Measurements from ENCODE around the gene C20orf204.

Gene C20orf204

DNA sequence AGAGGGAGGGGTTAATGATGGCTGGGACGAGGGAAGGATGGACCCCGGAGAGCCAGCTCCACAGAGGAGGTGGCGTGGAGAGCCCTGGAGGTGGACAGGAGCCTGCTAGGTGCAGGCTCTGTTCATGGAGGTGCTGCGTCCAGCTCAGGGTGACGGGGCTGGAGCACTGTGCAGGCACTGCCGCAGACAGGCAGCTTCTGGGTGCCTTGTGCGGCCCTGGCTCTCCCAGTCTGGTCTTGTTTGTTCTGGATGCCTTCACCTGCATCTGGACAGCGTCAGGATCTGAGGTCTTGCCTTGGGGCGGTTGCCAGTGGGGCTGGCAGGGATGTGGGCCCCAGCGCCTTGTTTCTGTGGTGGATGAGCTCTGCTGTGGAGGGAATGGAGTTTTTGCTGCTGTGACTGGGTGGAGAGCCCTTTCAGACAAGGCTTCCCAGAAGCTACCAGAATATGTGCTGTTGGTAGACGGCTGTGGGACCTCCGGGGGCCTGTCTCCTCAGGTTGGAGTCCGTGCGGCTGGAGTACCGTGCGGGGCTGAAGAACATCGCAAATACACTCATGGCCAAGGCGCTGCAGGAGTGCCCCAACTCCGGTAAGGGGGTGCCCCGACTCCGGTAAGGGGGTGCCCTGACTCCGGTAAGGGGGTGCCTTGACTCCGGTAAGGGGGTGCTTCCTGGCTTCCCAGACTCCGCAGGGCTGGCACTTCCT, 7.8 kb upstream of the C20orf204 start:
- no peak for DNase-seq

DNA sequence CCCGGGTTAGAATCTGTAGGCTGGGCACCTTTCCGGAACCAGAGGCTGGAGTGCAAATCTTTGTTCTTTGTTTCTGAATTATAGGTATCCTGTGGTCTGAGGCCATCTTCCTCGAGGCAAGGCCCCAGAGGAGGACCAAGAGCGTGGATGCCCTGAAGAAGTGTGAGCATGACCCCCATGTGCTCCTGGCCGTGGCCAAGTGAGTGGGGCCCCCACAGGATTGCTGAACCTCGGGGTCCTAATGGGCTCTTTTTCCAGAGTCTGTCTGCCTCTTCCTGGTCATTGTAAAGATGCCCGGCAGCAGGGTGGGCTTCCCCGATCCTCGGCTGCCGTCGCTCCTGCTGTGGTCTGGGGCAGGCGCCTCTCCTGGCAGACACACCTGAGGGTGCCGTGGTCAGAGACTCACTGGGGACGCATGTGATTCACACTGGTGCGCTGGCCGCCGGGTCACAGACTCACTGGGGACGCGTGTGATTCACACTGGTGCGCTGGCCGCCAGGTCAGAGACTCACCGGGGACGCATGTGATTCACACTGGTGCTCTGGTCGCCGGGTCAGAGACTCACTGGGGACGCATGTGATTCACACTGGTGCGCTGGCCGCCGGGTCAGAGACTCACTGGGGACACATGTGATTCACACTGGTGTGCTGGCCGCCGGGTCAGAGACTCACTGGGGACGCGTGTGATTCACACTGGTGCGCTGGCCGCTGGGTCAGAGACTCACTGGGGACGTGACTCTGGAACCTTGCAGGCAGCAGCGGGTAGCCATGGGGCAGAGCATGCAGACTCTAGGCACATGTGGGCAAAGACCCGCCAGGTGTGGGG, 6.5 kb upstream of the C20orf204 start:
- DNase-seq, result no peak

DNA sequence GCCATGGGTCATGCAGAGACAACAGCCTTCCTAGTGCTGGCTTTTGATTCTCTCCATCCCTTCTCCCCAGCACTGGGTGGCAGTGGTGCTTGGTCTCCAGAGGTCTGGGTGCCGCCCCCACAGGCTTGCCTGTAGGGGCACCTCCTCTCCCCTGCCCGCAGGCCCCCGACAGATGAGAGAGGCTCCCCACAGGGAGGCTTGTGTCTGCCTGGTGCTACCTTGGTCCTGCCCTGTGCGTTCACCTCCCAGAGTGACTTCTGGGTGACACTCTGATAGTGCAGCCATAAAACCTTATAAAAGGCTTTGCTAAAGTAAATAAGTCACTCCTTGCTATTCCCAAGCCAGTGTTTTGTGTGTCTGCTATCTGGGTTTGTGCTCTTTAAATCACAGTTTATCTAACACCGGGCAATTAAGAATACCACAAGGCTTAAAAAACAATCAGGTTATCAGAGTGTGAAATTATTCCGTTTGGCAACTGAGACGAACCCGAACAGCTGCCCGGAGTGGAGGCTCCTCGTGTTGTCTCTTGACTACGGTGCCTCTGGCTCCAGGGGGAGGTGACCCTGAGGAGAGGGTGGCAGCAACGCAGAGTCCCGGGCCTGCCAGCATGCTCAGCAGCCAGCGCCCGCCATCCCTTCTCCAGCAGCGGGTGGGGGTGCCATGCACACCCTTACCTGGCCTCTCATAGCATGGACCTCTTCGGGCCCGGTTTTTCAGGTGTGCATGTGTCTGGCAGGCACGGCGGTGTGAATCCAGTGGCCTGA, 5.4 kb upstream of the C20orf204 start:
- DNase-seq, result no peak

DNA sequence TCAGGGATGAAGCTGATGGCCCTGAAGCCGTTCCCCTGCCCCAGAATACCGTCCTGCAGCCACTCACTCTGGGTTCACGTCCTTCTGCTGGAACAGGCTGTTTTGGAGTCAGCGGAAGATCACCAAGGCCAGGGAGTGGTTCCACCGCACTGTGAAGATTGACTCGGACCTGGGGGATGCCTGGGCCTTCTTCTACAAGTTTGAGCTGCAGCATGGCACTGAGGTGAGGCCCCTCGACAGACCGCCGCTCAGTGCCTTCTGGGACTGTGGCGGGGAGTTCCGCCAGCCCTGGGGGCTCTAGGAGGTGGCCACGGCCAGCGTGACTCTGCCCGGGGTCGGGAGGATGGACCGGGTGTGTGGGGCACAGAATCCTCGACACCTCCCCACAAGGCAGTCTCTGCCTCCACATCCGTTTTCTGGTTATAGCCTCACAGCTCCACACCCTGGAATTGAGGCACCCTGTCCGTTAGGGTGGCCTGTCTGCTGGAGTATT, 4.1 kb upstream of the C20orf204 start:
- no peak for DNase-seq

DNA sequence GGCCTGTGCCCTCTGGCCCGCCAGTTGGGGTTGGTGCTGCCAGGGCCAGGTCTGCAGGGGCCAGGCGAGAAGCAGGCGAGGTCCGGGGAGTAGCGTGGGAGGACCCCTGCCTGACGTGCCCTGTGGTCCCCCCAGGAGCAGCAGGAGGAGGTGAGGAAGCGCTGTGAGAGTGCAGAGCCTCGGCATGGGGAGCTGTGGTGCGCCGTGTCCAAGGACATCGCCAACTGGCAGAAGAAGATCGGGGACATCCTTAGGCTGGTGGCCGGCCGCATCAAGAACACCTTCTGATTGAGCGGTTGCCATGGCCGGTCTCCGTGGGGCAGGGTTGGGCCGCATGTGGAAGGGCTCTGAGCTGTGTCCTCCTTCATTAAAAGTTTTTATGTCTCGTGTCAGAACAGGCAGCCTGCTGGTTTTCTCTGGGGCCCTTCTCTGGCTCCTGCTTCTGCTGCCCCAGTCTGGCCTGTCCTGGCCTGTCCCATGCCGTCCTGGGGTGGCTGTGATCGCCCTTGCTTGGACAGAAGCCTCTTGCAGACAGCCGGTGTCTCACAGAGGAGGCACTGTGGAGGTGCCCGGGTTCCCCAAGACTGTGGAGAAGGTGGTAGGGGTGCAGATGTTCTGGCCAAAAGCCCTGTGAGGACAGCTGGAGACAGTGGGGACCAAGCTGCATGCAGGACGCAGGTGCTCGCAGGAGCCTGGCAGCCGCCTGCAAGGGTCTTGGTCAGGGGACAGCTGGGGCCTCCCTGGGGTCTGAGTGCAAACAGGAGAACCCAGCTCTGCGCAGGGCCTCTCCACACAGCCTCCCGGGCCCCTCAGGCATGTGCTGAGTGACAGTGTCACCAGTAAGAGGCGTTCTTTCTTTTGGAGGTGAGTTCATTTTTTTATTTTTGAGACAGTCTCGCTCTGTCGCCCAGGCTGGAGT, 3.0 kb upstream of the C20orf204 start:
- no peak for DNase-seq

DNA sequence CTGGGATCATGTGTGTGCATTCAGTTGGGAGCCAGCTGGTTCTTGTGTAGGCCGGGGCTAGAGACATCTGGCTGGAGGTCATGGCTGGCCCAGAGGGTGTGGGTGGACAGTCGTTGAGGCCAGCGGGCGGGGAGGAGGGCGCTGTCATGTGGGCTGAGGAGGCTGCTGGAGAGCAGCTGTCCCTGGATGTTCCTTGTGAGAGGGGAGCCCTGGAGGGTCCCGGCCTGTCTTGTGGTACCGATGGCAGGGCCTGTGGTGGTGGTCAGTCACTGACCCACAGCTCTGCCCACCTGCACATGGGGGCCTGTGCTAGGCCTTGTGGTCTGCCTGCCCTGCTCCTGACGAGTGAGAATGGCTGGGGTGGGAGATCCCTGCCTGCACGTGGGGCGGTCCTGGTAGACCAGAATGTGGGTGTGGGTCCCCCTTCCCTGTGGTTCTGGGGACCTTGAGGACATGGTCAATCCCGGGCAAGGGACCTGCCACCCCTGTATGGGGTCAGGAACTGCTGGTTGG, 1.9 kb upstream of the C20orf204 start:
- no peak for DNase-seq

DNA sequence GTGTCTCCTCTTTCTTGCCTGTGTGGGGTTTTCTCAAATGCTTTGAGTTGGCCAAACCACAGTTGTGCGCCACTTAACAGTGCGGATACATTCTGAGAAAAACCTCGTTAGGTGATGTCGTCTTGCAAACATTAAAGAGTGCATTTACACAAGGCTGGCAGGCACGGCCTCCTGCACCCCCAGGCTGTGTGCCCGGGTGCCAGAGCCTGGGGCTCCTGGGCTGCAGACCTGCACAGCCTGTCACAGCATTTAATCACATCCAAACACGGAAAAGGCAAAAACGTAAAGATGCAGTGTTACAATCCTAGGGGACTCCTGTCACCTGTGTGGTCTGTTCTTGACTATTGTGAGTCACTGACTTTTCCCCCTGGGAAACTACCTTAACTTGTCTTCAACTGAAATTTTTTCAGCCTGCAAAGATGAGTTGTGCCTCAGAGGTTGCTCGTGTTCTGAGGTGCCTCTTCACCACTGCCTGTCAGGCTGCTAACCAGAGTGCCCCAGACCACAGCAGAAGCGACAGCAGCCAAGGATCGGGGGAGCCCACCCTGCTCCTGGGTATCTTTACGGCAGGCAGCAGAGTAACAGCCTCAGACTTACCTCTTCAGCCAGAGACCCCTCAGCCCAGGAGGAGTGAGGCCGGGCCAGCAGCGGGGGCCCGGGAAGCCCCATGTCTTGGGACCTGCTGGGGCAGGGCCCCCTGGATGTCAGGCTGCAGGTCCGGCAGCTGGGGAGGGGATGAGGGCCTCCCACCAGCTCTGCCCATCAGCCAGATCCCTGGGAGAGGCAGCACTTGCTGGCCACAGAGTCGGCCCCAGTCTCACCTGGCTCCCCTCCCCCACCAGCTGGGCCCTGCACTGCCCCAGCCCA, 683 bp upstream of the C20orf204 start:
- DNase-seq, result no peak

DNA sequence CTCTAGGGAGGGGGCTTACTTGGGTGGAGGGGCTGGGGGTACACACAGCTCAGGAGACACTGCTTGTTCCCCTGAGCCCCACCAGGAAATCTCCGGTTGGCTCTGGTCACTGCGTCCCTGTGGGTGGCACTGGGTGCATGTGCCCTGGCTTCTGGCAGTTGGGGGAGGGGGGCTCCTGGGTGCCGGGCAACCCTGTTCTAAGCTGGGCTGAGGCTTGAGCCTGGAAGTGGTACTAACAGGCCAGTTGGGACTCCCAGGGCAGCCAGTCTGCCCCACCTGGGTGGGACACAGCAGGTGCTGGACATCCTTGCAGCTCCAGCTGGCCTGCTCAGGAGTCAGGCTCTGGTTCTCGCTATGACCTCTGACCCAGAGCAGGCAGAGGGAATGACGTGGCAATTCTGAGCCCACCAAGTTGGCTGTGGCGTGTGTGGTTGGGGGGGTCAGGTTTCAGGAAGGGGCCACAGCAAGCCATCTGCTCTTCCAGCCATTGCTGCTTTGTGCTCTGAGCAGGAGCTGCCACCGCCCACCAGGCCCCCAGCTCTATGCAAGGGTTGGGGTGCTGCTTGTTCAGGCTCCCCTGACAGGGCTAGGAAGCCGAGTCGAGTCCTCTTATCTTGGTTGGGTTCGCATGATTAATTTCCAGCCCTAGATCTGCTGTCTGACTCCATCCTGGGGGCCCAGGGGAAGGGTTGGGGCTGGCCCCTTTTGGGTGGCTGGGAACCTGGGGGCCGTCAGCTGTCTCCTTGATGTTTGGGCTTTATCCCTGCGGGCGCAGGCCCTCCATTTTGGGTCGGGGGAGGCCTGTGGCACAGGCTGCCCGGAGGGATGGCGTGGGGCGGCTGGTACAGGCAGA, 590 bp downstream of the C20orf204 start:
- DNase-seq, result no peak

DNA sequence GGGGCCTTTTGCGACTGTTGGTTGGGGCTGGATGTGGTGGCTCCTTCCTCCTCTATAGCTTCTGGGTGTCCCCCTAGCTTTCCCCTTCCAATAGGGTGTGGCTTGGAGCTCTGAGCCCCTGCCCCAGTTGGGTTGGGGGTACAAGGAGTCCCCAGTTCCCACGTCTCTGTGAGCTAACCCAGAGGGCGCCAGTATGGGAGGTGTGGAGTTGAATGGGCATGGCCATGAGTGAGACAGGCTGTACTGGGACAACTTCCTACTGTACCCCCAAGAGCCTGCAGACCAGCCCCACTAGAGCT, 1.2 kb downstream of the C20orf204 start:
- no peak for DNase-seq

DNA sequence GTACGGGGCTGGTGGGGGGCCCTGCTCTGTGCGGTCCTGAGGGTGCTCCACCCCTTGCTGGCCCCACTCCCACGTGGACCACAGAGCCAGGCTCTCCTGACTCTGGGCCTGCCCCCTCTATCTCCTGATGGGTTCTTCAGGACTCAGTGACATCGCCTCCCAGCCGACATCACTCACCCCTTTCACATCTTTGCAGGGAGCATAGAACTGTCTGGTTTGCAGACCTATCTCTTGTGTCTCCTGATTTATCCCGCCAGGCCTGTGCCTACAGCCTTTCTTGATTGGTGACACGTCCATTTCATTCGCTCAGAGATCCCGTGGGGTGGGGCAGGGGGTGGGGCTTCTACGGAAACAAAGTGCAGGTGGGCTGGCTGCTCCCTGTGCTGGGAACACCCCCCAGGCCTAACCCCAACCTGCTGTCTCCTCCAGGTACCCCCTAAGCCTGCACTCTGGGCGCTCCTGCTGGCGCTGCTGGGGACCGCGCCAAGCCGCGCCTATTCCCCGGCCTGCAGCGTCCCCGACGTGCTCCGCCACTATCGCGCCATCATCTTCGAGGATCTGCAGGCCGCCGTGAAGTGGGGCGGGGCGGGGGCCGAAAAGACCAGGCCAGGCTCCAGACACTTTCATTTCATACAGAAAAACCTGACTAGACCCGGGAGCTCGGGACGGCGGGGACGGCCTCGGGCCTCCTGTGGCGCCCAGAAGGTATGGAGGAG, 1.7 kb downstream of the C20orf204 start:
- DNase-seq, result no peak

DNA sequence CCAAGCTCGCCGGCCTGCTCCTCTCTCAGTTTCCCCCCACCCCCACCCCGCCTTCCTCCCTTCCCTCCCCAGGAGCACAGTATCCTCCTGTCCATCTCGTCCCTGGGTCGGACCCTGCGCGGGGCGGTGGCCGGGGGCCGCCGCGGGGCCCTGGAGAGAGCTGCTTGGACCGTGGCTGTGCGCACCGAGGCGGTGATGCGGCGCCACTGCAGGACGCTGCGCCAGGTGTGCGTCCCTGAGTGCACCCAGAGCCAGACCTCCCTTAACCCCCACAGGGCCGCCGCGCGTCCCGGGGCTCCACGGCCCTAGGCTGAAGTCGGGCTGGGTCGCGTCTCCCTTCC, 2.2 kb downstream of the C20orf204 start:
- DNase-seq, result no peak

DNA sequence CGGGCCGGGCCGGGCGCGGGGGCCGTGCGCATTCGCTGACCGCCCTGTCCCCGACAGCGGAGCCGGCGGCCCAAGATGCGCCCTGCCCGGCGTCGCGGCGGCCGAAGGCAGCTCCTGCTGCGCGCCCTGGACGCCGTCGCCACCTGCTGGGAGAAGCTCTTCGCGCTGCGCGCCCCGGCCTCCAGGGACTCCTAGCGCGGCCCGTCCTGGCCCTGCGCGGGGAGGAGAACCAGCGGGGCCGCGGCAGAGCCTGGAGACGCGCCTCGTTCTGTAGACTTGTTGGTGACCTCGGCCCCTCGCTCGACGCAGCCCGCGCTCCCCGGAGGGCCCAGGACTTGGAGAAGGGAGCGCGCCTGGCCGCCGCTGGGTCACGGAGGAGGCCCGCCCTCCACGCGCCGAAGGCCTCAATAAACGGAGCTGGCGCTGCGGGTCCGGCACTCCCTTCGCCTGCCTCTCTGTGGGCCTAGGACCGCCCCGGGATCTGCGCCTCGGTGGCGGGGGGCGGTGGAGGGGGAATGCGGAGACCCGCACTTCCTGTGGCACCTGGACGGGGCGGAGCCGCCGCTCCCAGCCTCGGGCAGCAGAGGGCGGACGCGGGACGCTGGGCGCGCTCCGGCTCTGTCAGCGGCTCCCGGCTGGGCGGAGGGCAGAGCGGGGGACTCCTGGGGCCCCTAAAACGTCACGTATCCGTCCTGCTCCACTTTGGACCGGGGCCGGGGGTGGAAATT, 2.7 kb downstream of the C20orf204 start:
- peak; percentile 56 for DNase-seq

DNA sequence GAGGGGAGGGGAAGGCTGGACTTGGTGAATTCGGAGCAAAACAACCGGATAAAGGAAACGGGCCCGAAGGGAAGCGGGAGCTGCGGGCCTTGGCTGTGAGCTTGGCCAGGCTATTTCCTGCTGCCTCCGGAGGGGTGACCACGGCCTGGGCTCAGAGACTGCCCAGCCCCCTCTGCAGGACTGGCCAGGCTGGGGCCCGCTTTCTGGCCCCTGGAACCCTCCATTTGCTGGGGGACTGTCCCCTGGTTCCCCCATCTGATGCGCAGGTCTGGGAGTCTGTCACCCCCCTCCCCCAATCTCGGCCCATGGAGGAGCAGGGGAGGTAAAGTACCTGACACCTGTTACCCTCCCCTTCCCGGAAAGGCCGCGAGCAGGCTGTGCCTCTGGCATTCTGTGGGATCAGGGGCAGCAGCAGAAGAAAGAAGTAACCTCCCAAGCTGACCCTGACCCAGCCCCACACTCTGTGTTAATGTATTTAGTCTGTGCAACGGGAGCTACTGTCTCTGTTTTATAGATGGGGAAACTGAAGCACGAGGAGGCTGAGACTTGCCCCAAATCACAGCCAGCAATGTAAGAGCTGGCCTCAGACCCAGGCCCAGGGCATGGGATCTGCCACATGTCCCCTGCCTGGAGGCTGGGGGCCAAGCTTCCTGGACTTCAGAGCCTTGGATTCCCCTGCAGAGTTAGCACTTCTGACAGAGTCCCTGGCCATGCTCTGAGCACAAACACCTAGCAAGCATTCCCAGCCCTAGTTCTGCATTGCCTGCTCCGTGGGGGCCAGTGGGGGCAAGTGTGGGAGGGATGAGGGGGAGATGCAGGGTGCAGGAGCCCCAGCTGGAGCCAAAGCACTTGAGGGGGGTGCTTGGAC, 3.5 kb downstream of the C20orf204 start:
- DNase-seq, result no peak

DNA sequence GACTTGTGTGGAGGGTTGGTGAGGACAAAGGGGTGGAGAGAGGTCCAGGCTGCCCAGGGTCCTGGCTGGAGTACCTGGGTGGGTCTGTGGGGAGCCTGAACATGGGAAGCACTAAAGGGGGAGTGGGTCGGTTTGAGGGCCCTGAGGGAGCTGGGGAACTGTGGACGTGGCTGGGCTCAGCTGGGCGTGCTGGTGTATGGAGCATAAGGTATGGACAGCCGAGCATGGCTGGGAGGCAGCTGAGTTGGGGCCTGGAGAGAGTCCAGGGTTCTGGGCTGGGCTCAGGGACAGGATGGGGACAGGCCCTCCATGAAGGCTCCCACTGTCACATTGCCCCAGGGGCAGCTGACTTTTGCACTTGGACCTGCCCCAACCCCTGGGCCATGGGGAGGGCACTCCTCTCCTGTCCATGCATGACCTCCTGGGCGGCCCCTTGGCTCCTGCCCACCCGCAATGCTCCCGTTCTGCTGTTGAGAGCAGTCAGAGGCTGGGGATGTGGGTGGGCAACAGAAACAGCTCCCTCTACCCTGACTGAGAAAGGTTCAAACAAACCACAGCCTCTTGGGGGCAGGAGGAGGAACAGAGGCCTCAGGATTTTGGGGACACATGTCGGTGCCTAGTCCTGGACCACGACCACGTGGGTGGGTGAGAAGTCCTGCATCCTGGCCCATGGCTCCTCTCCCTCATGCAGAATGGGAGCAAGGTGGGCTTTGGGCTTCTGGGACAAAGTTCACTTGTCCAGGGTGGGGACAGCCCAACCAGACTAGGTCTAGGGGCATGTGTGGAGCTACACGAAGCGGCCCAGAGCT, 4.5 kb downstream of the C20orf204 start:
- DNase-seq, result no peak

DNA sequence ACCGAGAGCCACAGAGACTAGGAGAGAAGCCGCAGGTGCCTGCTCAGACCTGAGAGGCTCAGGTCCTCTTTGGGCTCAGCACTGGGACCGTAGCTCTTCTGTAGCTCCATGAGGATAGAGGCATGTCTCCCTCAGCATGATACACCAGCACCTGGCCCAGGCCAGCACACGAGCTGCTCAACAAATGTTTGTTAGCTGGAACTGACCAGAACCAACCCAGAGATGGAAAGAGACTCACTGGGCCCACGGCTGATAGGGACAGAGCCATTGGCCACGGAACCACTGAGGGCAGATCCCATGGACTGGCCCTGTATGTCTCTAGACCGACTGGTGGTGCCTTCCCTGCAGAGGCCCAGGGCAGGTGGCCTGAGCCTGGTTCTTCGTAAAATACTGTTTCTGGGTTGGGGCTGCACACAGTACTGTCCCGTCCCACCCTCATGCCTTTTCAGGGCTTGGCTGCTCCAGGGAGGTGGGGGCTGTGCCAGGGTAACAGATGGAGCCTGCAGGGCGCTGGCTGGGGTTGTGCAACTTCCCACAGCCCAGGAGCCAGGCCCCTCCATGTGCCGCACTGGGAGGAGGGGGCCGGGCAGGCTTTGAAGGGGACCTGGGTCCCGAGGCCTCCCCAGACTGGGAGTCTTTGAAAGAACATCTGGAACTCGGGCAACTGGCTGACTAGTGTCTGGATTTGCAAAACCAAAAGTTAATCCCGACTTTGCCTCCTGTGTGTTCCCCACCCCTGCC, 5.2 kb downstream of the C20orf204 start:
- no peak for DNase-seq

DNA sequence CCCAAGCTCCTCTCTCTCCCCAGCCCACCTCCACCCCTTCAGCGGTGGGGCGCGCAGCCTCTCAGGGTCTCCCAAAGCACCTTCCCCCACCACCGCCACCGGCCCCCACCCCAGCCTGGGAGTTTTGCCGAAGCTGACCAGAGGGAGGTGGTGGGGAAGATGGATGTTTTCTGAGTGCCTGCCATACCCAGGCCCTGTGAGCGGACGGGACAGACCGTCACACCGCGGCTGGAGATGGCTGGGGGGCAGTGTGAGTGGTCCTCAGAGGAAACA, 5.7 kb downstream of the C20orf204 start:
- DNase-seq, result no peak

Measured in fibroblast of skin of right biceps (primary cell).